Fibroblast of lung (primary cell): ENCODE measurements around the gene POC5.
"Not testable (repeated sequence)": the region's sequence is repeated elsewhere in the genome, so short reads cannot be mapped to it uniquely, and the experiment has no call there.

Source experiments
- CTCF ChIP-seq, 2 donors: IDR thresholded peaks in 1 of 2; conservative IDR thresholded peaks in 1 of 2; 1 replicate in 1 of 2; 2 replicates in 1 of 2; pipeline ENCODE4 v1.5.1; 2011 to 2012; ENCODE audit warnings: low read length in 2 of 2, control low read depth in 1 of 2, inconsistent platforms in 1 of 2, low read depth in 1 of 2, mild to moderate bottlenecking in 1 of 2
- EZH2 ChIP-seq: IDR thresholded peaks from 2 replicates; pipeline ENCODE4 v1.5.1; 2012; ENCODE audit warnings: low read length, control low read depth, mild to moderate bottlenecking; ENCODE audit errors: missing control alignments

DNA sequence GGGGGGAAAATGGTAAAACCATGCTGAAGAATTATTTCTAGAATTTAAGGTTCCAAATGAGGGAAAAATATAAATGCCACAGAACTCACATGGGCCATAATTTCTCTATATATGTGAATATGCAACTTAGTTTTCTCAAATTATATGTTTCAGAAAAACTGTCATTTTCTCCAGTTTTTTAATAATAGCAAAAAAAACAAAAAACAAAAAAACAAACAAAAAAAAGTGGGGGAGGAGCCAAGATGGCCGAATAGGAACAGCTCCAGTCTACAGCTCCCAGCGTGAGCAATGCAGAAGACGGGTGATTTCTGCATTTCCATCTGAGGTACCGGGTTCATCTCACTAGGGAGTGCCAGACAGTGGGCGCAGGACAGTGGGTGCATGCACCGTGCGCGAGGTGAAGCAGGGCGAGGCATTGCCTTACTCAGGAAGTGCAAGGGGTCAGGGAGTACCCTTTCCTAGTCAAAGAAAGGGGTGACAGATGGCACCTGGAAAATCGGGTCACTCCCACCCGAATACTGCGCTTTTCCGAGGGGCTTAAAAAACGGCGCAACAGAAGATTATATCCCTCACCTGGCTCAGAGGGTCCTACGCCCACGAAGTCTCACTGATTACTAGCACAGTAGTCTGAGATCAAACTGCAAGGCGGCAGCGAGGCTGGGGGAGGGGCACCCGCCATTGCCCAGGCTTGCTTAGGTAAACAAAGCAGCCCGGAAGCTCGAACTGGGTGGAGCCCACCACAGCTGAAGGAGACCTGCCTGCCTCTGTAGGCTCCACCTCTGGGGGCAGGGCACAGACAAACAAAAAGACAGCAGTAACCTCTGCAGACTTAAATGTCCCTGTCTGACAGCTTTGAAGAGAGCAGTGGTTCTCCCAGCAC lies 21.5 kb downstream of the POC5 start:
- not testable (repeated sequence) for TF ChIP-seq CTCF (conservative IDR thresholded peaks at IDR 0.05 in 1 of 2, IDR thresholded peaks at IDR 0.05 in 1 of 2; ENCODE audit: low read depth in 1 of 2, low read length in 2 of 2); EZH2
